GM21447 (cell line): ENCODE measurements around the gene PLEKHF1.

Experiments used
- ATAC-seq: cut with Tn5 transposase; IDR thresholded peaks from one replicate; pipeline ENCODE4 v1.9.1; 2021; ENCODE audit not compliant: unreplicated experiment

The PLEKHF1 gene

DNA sequence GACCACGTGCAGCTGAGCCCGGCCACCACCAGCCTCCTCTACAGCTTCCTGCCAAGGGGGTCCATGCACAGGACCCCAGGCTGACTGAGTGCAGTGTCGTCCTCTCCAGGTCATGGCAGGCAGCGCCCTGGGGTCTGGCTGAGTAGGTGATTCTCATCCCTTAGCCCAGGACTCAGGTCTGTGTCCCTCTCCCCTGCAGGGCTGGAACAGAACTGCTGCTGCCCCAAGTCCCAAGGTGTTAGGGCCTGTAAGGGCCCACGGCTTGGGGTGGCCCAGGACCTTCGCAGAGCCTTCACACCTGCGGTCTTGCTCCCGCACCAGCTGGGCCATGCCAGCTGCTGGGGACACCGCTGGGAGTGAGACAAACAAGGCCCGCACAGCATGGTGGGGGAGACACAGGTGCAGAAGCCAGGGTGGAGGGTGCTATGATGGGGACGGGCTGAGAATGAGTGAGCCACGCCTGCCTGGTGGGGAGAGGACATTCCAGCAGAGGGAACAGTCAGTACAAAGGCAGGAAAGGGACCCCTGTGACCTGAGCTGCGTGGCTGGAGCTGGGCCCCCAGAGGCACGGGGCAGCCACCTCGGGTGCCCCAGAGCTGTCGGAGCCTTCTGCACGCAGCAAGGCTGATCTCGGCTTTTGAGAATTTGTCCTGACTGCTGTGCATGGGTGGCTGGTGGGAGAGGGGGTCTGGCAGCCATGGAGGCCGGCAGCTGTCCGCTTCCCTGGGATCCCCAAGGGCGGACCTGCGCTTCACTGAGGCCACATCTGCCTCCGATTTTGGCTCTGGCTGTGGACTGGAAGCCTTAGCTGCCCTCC is 11.9 kb downstream of the PLEKHF1 start:
- no peak for ATAC-seq

DNA sequence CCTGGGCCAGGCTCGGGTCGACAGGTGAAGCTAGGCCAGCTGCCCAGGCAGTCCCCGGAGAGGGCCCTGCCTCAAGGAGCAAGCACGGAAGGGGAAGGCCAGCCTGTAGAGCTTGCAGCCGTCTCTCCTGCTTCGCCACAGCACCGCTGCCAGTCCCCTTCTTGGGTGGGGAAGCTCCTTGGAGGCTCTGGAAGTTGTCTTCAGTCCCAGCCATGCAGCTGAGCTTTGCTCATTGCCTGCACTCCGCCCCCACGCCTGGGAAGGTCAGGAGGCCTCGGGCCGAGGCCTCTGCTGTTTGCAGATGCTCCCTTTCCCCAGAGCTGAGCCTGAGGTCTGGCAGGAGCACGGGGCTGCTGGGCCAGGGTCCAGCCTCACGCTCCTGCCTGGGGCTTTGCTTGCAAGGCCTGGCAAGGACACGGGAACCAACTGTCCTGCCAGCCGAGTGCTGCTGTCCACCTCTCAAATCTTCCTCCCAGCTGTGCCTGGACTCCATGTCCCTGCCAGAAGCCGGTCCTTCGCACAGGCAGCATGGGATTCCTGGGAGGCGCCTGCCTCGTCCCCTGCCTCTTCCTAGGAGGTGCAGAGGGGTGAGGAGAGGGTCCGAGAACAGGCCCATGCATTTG is 13.3 kb downstream of the PLEKHF1 start:
- no peak for ATAC-seq

DNA sequence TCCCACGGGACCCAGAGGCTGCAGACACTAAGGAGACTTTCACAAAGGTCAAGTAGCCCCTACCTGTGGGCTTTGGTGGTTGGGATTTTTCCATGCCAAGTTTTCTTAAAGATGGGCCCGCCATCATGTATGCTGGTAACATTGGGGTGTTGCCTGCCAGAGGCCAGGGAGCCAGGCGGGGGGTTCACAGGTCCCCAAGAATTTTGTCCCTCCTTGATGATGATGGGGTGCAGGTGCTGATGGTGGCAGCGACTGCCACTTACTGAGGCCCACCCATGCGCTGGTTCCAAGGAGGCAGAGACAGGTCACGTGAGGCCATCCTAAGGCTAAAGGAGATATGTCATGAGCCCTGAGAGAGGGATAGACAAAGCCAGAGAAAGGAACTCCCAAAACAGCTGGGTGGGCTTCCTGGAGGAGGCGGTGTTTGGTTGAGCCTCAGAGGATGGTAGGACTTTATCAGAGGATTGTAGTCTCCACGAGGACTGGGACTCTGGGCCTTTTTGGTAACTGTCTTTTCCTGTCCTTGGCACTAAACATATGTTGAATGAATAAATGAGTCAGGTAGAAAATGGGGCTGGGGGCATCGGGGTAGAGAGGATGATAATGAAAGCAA is 14.4 kb downstream of the PLEKHF1 start:
- ATAC-seq = no peak

DNA sequence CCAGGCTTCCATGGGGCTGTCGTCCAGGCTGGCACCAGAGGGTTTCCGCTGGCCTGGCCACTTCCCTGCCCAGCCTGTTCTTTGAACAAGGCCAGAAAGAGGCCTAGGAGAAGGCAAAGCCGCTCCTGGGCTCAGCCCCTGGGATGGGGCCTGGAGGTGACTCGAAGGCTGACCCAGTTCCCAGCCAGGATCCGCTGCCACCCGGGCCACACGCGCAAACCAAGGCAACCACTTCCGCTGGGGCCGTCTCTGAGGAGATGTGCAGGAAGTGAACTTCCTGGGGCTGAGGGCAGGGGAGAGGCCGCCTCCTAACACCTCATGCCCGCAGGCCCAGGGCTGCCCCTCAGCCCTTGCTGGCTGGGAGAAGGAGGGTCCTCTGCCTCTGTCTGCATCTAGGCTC is 15.2 kb downstream of the PLEKHF1 start:
- ATAC-seq = peak; percentile 77

DNA sequence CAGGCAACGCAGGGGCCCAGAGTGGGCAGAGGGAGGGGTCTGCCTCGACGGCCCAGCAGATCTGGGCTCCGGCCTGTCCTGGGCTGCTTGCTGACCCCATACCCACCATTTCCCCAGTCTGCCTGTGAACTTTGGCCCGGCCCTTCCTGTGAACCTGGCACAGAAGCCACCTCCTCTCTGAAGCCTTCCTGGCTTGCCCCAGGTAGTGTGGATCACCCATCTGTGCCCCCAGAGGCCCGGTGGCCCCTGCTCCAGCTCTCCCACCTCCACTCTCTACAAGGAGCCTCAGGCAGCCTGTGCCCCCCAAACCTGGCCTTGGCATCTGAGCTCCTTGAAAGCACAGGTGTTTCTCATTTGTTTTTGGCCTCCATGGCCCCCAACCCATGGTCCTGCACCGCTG is 15.7 kb downstream of the PLEKHF1 start:
- no peak for ATAC-seq

DNA sequence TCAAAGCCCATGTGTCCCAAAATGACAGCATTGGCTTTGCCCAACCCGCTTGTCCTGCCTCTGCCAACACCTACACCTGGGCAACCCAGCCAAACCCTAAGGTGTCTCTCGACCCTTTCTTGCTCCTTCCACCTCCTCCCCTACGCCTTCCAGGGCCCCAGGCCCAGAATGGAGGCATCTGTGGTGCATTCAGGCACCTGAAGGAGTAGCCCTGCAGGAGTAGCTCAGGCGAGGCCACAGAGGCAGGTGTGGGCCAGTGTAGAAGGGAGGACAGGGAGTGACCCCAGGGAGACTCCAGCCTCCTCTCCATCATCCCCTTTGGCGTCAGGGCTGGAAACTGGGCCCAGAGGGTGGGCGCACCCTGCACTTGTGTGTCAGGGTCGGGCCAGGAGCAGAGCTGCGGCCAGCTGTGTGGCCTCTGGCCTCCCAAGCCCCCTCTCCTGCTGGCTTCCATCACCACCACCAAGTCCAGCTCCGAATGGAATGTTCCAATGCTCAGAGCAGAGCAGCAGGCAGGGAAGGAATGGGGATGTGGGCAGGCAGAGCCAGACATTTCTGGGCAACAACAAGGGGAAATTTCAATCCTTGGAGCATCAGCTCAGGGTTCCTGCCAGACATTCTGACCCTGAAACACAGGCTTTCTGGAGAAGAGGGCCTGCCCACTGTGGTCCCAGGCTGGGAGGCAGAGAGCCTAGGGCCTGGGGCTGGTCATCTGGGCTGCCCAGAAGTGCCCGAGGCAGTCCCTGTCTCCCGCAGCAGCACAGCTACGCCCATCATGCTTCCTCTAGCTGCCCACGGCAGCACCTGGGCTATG is 16.4 kb downstream of the PLEKHF1 start:
- no peak for ATAC-seq

DNA sequence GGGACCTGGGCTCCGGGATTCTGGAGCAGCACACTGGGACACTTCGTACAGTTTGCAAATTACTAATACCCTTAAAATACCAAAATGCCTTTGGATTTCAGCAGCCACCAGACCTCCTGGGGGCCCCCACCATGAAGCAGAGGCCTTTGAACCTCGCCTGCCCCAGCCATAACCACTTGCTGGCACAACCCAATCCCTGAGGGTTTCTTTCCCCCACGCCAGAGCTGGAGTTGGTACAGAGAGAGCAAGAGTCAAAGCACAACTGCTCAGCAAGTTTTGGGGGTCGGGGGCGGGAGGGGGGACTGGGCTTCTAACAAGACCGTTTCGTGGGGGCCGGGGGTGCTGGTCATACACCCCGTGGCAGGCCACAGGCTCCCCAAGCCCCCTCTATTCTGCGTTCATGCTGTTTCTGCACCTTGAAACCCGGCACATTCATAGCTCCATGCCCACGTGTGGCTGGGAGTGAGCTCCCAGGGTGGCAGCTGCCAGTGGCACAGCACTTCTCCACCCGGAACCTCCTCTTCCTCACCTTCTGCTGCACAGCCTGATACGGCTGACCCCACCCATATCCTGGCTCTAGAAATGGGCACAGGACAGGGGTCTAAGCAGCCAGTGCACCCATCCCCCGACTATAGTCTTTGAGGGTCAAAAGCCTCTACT is 17.1 kb downstream of the PLEKHF1 start:
- ATAC-seq = no peak

DNA sequence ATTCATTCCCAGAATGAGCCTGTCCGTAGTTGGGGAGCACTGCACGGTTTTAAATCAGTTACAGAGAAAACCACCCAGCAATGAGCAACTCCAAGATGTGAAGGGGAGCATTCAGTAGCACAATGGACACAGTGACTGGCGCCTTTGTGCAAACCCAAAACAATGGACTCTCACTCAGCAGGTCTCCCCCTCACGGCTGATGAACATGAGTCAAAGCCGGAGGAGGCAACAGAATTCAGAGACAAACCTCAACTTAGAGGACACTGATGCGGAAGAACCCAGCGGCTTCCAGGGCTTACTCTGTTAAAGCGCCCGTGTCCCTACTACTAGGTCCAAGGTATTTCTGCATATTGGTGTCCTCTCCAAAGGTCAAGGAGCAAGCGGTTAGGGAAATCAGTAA is 17.7 kb downstream of the PLEKHF1 start:
- no peak for ATAC-seq

DNA sequence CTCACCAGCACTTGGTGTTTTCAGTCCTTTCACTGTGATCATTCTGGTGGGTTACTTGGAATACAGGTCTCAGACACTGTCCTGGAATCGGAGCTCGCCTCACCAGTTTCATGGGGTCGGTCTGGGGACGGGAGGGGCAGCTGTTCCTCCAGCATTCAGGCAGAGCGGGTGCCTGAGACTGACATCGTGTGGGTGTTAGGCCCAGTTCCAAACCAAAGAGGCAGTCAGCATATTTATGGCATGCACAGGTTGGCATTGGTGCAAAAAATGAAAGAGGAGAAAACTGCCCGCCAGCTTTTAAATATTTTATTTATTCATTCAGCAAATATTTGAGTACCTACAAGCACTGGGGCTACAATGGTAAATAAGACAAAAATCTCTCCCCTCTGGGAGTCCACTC is 20.1 kb downstream of the PLEKHF1 start:
- ATAC-seq = no peak

DNA sequence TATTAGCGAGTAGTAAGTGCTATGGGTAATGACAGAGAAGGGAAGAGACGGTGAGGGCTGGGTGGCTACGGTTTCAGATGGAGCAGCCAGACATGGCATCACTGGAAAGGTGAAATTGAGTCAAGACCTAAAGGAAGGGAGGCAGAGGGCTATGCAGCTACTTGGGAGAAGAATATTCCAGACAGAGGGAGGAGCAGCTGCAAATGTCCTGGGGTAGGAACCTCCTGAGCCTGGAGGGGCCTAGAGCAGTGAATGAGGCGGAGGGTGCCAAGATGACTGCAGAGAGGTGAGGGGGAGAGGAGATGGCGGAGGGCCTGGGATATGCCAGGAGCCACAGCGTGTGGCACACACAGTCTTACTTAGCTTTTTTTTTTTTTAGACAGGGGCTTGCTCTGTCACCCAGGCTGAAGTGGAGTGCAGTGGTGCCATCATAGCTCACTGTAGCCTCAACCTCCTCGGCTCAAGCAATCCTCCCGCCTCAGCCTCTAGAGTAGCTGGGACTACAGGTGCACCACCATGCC is 21.1 kb downstream of the PLEKHF1 start:
- no peak for ATAC-seq

DNA sequence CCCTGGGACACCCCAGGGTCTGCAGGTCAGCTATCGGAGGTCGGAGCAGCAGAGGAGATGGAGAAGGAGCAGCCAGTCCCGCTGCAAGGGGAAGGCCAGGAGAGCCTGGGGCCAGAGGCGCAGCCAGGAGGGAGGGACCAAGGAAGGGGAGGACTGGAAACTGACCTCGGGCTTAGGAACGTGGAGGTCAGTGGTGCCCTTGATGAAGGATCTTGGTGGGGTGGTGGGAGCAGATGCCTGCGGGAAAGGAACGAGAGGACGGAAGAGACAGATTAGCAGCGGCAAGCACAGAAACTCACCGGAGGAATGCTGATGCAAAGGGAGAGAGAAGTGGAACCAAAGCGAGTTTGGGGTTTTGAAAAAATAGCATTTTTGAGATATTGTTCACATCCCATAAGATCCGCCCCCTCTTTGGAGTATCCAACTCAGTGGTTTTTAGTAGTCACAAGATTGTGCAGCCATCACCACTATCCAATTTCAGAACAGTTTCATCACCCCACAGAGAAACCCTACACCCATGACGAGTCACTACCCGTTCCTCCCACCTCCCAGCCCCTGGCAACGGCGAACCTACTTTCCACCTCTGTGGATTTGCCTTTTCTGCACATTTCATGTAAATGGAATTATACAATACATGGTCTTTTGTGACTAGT is 22.1 kb downstream of the PLEKHF1 start:
- no peak for ATAC-seq

DNA sequence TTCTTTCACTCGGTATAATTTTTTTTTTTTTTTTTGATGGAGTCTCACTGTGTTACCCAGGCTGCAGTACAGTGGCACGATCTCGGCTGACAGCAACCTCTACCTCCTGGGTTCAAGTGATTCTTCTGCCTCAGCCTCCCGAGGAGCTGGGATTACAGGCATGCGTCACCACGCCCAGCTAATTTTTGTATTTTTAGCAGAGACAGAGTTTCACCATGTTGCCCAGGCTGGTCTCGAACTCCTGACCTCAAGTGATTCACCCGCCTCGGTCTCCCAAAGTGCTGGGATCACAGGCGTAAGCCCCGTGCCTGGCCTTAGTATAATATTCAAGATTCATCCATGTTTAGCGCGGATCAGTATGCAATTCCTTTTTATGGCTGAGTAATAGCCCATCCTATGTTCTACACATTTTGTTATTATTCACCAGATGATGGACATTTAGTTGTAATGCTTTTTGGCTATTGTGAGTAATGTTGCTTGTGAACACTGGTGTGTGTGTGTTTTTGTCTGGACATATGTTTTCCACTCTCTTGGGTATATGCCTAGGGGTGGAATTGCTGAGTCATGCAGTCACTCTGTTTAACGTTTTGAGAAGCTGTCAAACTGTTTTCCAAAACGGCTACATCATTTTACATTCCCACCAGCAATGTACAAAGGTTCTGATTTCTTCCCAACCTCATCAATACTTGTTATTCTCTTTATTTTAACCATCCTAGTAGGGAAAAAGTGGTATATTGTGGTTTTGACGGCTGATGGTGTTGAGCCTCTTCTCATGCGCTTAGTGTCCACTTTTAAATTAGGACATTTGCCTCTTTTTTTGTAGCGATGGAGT is 22.9 kb downstream of the PLEKHF1 start:
- ATAC-seq = no peak

DNA sequence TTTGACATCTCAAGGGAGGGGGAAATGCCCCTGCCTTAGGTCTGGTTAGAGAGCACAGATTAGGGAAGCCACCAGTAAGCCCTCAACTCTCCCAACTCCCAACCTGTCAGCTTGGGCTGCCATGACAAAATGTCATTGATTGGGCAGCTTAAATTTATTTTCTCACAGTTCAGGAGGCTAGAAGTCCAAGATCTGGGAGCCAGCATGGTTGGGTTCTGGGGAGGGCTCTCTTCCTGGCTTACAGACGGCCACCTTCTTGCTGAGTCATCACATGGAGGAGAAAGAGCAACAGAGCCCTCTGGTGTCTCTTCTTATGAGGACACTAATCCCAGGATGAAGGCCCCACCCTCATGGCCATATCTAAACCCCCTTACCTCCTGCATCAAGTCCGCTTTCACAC is 25.6 kb downstream of the PLEKHF1 start:
- ATAC-seq = peak; percentile 53

DNA sequence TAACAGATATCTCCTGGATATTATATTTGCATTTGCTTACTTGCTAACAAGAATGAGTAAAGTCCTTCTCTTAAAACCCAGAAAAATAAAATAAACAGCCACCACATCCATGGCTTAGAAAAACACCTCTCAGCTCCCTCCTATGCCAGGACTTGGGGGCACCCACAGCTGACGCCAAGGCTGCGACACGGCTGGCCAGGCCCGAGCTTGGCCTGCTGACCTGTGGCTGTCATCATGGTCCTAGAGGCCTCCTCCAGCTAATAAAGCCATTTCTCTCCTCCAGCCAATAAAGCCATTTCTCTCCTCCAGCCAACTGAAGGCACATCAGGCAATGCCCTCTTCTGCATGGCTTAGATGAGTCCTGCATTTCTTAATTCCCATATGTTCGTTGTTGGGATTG is 28.9 kb downstream of the PLEKHF1 start:
- no peak for ATAC-seq

DNA sequence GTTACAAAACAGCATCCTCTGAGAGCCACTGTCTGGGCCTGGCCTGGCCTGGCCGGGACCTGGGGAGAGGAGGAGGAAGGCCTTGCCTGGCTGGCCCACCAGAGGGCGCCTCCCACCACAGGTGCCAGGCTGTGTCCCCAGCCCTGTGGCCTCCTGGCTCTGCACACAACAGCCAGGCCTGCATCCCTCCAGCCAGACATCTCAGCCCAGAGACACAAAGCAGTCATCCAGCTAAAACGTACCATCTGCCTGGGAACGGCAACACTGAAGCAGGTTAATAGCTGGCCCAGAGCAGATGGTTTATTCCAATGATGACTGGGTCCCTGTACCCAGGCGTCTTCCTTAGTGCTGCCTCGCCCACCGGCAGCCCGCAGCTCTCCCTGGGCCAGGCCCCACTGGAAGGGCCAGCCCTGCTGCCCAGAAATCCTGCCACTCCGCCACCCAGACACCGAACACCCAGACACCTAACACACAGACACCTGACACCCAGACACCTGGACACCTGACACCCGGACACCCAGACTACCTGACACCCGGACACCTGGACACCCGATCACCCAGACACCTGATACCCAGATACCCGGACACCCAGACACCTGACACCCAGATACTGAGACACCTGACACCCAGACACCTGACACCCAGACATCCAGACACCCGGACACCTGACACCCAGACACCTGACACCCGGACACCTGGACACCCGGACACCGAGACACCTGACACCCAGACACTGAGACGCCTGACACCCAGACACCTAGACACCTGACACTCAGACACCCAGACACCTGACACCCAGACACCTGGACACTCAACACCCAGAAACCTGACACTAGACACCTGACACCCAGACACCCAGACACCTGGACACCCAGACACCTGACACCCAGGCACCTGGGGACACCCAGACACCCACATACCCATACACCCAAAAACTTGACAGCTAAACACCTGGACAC is 29.7 kb downstream of the PLEKHF1 start:
- no peak for ATAC-seq

DNA sequence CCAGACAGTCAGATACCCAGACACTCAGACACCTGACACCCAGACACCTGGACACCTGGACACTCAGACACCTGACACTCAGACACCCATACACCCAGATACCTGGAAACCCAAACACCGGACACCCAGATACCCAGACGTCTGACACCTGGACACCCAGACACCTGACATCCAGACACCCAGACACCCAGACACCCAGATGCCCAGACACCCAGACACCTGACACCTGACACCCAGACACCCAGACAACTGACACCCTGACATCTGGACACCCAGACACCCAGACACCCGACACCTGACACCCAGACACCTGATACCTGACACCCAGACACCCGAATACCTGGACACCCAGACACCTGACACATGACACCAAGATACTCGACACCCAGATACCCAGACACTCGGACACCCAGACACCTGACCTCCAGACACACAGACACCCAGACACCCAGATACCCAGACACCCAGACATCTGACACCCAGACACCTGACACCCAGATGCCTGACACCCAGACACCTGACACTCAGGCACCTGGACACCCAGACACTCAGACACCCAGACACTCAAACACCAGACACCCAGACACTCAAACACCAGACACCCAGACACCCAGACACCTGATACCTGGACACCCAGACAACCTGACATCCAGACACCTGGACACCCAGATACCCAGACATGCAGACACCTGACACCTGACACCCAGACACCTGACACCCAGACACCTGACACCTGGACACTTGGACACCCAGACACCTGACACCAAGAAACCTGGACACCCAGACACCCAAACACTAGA is 30.7 kb downstream of the PLEKHF1 start:
- ATAC-seq = no peak

DNA sequence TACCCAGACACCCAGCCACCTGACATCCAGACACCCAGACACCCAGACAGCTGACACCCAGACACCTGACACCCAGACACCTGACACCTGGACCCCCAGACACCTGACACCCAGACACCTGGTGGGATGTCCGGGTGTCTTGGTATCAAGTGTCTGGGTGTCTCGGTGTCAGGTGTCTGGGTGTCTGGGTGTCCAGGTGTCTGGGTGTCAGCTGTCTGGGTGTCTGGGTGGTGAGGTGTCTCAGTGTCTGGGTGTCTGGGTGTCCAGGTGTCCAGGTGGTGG is 31.2 kb downstream of the PLEKHF1 start:
- no peak for ATAC-seq
